Stomach (tissue), 9 donors: Measurements from ENCODE around the gene CYTH1. TPM values are rescaled to one million over a fixed set of nuclear protein-coding genes. Genes with fewer than 3 reads are reported as not detected.

Source experiments
- DNase-seq, 2 donors: peaks; one replicate each; pipeline versions ENCODE4 v3.0.0 to v3.0.0-alpha.2; 2013 to 2019
- H3K27ac ChIP-seq, 5 donors: fragments of 200-600 bp in 4 of 5; sonication (generic) in 4 of 5; one replicate each; pipeline ENCODE4 v1.5.1; 2013 to 2019; ENCODE audit warnings: mild to moderate bottlenecking in 1 of 5, moderate library complexity in 1 of 5
- H3K27me3 ChIP-seq, 3 donors: fragments of 200-600 bp; sonication (generic); one replicate each; pipeline ENCODE4 v1.5.1; 2017 to 2019; ENCODE audit warnings: mixed run types in 1 of 3
- H3K36me3 ChIP-seq, 4 donors: fragments of 200-600 bp; sonication (generic); 1 replicate in 3 of 4; 2 replicates in 1 of 4; pipeline ENCODE4 v1.5.1; 2016 to 2019
- H3K4me1 ChIP-seq, 4 donors: fragments of 200-600 bp; sonication (generic); one replicate each; pipeline ENCODE4 v1.5.1; 2016 to 2019
- H3K4me3 ChIP-seq, 4 donors: fragments of 200-600 bp; sonication (generic) in 3 of 4; one replicate each; pipeline ENCODE4 v1.5.1; 2016 to 2019; ENCODE audit warnings: mild to moderate bottlenecking in 1 of 4
- H3K9me3 ChIP-seq, 4 donors: fragments of 200-600 bp; sonication (generic); one replicate each; pipeline ENCODE4 v1.5.1; 2016 to 2019
- EP300 ChIP-seq: sonication (generic); formaldehyde crosslinking; IDR thresholded peaks from one replicate; pipeline ENCODE4 v1.6.1; 2017; ENCODE audit warnings: antibody characterized with exemption
- POLR2A ChIP-seq, 4 donors: fragments of 450-650 bp; IDR thresholded peaks; one replicate each; pipeline ENCODE4 v1.6.1; 2016; ENCODE audit warnings: antibody characterized with exemption in 4 of 4, control low read depth in 2 of 4, mild to moderate bottlenecking in 1 of 4, moderate library complexity in 1 of 4
- POLR2AphosphoS5 ChIP-seq, 3 donors: sonication (generic); formaldehyde crosslinking; IDR thresholded peaks; one replicate each; pipeline ENCODE4 v1.6.1; 2016; ENCODE audit warnings: antibody characterized with exemption in 3 of 3
- WGBS, 5 donors: extraction: QIAGEN DNeasy Blood & Tissue Kit in 3 of 5; methylation state at CpG; one replicate each; pipeline versions ENCODE4 v1.1.5 to v1.1.7; 2013 to 2018; 5-methylcytosine and 5-hydroxymethylcytosine counted together
- intact Hi-C: fragments of 100-400 bp; cut with DNase I; formaldehyde crosslinking; loops from one replicate; pipeline ENCODE4 v1.15.1; 2023; ENCODE audit warnings: low total_unique reads
- polyA plus RNA-seq, 3 donors: library from polyadenylated mRNA; stranded (reverse); fragments of 200-250 nt; gene quantifications; one replicate each; pipeline ENCODE4 v1.2.3, GENCODE V29; 2013
- total RNA-seq, 5 donors: library from RNA; depleted of rRNA; stranded (reverse); fragments of >200 nt; gene quantifications; one replicate each; pipeline versions ENCODE4 v1.1.0 to v1.2.3, GENCODE V29; 2014 to 2016
- TF ChIP-seq, protein P1 (sequence below), 7 experiments: fragments of 450-650 bp in 4 of 7; fragments of 200-600 bp in 3 of 7; sonication (generic) in 3 of 7; IDR thresholded peaks; one replicate each; pipeline ENCODE4 v1.5.1; 2016 to 2019; ENCODE audit warnings: antibody characterized with exemption in 7 of 7, control low read depth in 2 of 7, mild to moderate bottlenecking in 1 of 7
- donor health status: healthy with polysubstance abuse.
- donor health status: Bipolar disorder and iron deficiency.
- donor health status: healthy.

Gene CYTH1
- total and polyA plus RNA-seq, 8 donors, result 29.6 to 137 (median 55.9) TPM

DNA sequence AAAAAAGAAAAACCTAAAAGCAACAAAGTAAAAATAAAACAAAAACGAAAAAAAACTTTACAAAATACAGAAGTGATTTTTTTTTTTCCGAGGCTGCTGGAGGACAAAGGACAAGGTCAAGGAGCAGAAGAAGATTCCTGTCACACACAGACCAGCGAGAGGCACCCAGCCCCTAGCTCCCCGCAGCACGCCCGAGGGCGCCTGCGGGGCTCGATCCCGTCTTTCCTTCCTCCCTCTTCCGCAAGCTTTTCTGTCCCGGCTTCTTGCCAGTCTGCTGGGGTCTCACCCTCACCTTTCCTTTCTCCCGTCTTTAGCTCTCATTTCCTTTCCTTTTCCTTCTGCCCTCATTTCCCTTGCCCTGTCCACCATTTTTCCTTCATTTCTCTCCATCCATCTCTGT lies 138.7 kb downstream of the CYTH1 start:
- Histone ChIP-seq H3K27ac (no peak overlapping the region), H3K9me3 (peaks cover 0 to 6% (median under 1%) of the 10 kb centered on the region in 4 donors), H3K4me3 (no peak overlapping the region), H3K36me3 (no peaks in the 10 kb centered on the region), H3K27me3 (peaks cover 0 to 9% (median 3%) of the 10 kb centered on the region in 3 donors), H3K4me1 (no peaks in the 10 kb centered on the region)
- intact Hi-C loops, result no loop called here
- DNase-seq, result no peak
- TF ChIP-seq POLR2A (IDR thresholded peaks at IDR 0.05), result no peak
- no peak for TF ChIP-seq POLR2AphosphoS5 (IDR thresholded peaks at IDR 0.05)
- TF ChIP-seq, protein P1, sequence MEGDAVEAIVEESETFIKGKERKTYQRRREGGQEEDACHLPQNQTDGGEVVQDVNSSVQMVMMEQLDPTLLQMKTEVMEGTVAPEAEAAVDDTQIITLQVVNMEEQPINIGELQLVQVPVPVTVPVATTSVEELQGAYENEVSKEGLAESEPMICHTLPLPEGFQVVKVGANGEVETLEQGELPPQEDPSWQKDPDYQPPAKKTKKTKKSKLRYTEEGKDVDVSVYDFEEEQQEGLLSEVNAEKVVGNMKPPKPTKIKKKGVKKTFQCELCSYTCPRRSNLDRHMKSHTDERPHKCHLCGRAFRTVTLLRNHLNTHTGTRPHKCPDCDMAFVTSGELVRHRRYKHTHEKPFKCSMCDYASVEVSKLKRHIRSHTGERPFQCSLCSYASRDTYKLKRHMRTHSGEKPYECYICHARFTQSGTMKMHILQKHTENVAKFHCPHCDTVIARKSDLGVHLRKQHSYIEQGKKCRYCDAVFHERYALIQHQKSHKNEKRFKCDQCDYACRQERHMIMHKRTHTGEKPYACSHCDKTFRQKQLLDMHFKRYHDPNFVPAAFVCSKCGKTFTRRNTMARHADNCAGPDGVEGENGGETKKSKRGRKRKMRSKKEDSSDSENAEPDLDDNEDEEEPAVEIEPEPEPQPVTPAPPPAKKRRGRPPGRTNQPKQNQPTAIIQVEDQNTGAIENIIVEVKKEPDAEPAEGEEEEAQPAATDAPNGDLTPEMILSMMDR (IDR thresholded peaks at IDR 0.05), result no peak
- TF ChIP-seq EP300, result no peak
- 79 to 86% (median 84%) methylated on average over 13 of the region's 13 CpGs for WGBS, 5 donors

DNA sequence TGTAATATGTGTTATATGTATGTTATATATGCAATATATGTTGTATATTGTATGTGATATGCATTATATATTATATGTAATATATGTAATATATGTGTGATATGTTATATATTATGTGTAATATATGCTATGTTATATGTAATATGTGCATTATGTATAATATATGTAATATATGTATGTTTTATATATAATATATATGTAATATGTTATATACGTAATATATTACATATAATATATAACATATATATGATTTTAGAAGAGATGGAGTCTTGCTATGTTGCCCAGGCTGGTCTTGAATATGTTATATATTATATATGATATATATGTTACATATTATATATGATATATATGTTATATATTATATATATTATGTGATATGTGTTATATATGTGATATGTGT lies 139.4 kb downstream of the CYTH1 start:
- intact Hi-C loops, result no loop called here
- H3K36me3 ChIP-seq, result no peaks in the 10 kb centered on the region
- TF ChIP-seq EP300 (no peak), POLR2A (IDR thresholded peaks at IDR 0.05) (no peak), POLR2AphosphoS5 (IDR thresholded peaks at IDR 0.05) (no peak)
- TF ChIP-seq, protein P1 (IDR thresholded peaks at IDR 0.05), result no peak
- no peak overlapping the region for H3K4me3 ChIP-seq
- no peak for DNase-seq
- peaks cover 0 to 9% (median 0%) of the 10 kb centered on the region in 3 donors for H3K27me3 ChIP-seq
- no peak overlapping the region for H3K27ac ChIP-seq
- WGBS, 5 donors, result 78 to 98% (median 92%) methylated on average over 1 of the region's 1 CpG
- H3K9me3 ChIP-seq, result no peaks in the 10 kb centered on the region
- no peaks in the 10 kb centered on the region for H3K4me1 ChIP-seq

DNA sequence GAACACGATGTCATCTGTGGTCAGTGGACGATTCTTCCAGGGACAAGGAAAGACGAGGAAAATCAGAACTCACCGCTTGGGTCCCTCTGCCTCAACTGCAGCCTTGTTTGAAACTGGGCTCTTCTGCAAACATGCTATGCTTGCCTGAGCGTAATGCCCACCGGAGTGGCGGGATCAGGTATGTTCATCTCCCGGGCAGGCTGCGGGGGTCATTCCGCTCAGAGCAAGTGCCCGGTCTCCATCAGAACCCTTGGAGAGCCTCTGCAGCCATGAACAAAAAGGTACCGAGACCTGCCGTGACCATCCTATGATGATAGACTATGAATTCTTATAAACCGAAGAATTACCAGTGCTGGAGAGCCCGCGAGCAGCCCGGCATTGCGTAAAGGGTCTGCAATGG lies 140.4 kb downstream of the CYTH1 start:
- TF ChIP-seq, protein P1 (IDR thresholded peaks at IDR 0.05), result no peak
- TF ChIP-seq POLR2AphosphoS5 (IDR thresholded peaks at IDR 0.05) (no peak), EP300 (no peak), POLR2A (IDR thresholded peaks at IDR 0.05) (no peak)
- WGBS, 5 donors, result 92 to 96% (median 94%) methylated on average over 16 to 18 of the region's 18 CpGs
- no peak for DNase-seq
- Histone ChIP-seq H3K4me3 (no peak overlapping the region), H3K27me3 (peaks cover 0 to 9% (median 0%) of the 10 kb centered on the region in 3 donors), H3K9me3 (no peaks in the 10 kb centered on the region), H3K36me3 (no peaks in the 10 kb centered on the region), H3K4me1 (no peaks in the 10 kb centered on the region), H3K27ac (no peak overlapping the region)
- intact Hi-C loops, result no loop called here

DNA sequence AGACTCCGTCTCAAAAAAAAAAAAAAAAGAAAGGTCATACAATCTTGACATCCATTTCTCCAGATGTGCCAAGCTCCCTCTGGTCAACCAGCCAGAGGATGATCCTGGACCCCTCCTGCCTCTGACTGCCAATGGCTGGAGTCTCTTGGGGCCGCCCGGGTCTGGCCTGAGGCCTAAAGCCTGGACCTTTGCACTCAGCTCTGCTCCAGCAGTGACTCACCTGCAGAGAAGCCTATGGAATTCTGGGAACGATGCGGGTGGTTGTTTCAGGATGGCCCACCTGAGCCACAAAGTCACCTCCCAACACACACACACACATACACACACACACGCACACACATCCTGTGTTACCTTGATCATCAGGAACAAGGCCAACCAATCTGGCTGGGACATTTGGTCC lies 140.8 kb downstream of the CYTH1 start:
- Histone ChIP-seq H3K27ac (no peak overlapping the region), H3K27me3 (peaks cover 0 to 8% (median 0%) of the 10 kb centered on the region in 3 donors), H3K9me3 (no peaks in the 10 kb centered on the region), H3K4me3 (no peak overlapping the region), H3K4me1 (no peaks in the 10 kb centered on the region), H3K36me3 (no peaks in the 10 kb centered on the region)
- TF ChIP-seq, protein P1 (IDR thresholded peaks at IDR 0.05), result no peak
- no peak for TF ChIP-seq EP300
- TF ChIP-seq POLR2A (IDR thresholded peaks at IDR 0.05), result no peak
- TF ChIP-seq POLR2AphosphoS5 (IDR thresholded peaks at IDR 0.05), result no peak
- no peak for DNase-seq
- WGBS, 5 donors, result 87 to 97% (median 91%) methylated on average over 6 of the region's 6 CpGs
- intact Hi-C loops, result no loop called here
